Gastroesophageal sphincter (tissue), 3 donors: ENCODE data around the gene BMPR1A.

Experiments used
- CTCF ChIP-seq, 4 experiments: fragments of 200-600 bp in 2 of 4; fragments of 450-650 bp in 2 of 4; sonication (generic) in 1 of 4; IDR thresholded peaks; one replicate each; pipeline ENCODE4 v1.5.1; 2017 to 2019; ENCODE audit warnings: antibody characterized with exemption in 4 of 4, mild to moderate bottlenecking in 2 of 4, moderate library complexity in 2 of 4
- EP300 ChIP-seq: sonication (generic); formaldehyde crosslinking; IDR thresholded peaks from one replicate; pipeline ENCODE4 v1.6.1; 2017; ENCODE audit warnings: antibody characterized with exemption, mild to moderate bottlenecking
- POLR2A ChIP-seq, 2 donors: fragments of 450-650 bp; IDR thresholded peaks; one replicate each; pipeline ENCODE4 v1.6.1; 2017; ENCODE audit warnings: antibody characterized with exemption in 2 of 2, mild to moderate bottlenecking in 2 of 2, moderate library complexity in 1 of 2
- POLR2AphosphoS5 ChIP-seq: sonication (generic); formaldehyde crosslinking; IDR thresholded peaks from one replicate; pipeline ENCODE4 v1.6.1; 2017; ENCODE audit warnings: antibody characterized with exemption

- TF ChIP-seq CTCF (IDR thresholded peaks at IDR 0.05) (peak in 3 of 4 experiments; percentile 78 to 88 (median 83)), POLR2A (IDR thresholded peaks at IDR 0.05) (no peak), EP300 (no peak), POLR2AphosphoS5 (no peak)
These were observed 203.8 kb downstream of the BMPR1A start for GRCh38 chr10:86960003-86960862.
